ENCODE measurements around the gene RBM47. TPM values are rescaled to one million over a fixed set of nuclear protein-coding genes. Genes with fewer than 3 reads are reported as not detected.

The RBM47 gene
- polyA plus RNA-seq, 1 donor from 2014 or later, result 1.7 TPM

GRCh38 chr4:40427128-40427527 lies 202.5 kb downstream of the RBM47 start:
- H3K27ac ChIP-seq (ENCODE audit: low read length), result no peak overlapping the region
- no peaks in the 10 kb centered on the region for H4K20me1 ChIP-seq (ENCODE audit: insufficient read depth)
- H3K79me2 ChIP-seq (replicated peaks; ENCODE audit: insufficient read depth, low read length), result no peaks in the 10 kb centered on the region
- no peaks in the 10 kb centered on the region for H3K9me3 ChIP-seq (ENCODE audit: low read length)
- TF ChIP-seq EP300 (conservative IDR thresholded peaks at IDR 0.05; ENCODE audit: poor library complexity, severe bottlenecking), result no peak
- no peak for TF ChIP-seq TAF1 (IDR thresholded peaks at IDR 0.05; ENCODE audit: low read depth)
- no peak overlapping the region for H3K4me2 ChIP-seq (ENCODE audit: low read length)
- no peak overlapping the region for H3K4me3 ChIP-seq (ENCODE audit: low read length)
- H3F3A ChIP-seq (ENCODE audit: insufficient read depth, low read length, poor library complexity, severe bottlenecking), result no peaks in the 10 kb centered on the region
- H3K9me2 ChIP-seq (ENCODE audit: insufficient read depth, low read length), result no peaks in the 10 kb centered on the region
- no peaks in the 10 kb centered on the region for H3K27me3 ChIP-seq (ENCODE audit: insufficient read depth, low read depth, low read length)
- H3K36me3 ChIP-seq (ENCODE audit: insufficient read depth, low read length), result no peaks in the 10 kb centered on the region
- no peak overlapping the region for H3K9ac ChIP-seq (ENCODE audit: low read length)
- no peak overlapping the region for H2AFZ ChIP-seq (ENCODE audit: low read depth, low read length)

- Histone ChIP-seq H4K20me1 (ENCODE audit: insufficient read depth) (no peaks in the 10 kb centered on the region), H3K9me2 (ENCODE audit: insufficient read depth, low read length) (no peaks in the 10 kb centered on the region), H3K79me2 (replicated peaks; ENCODE audit: insufficient read depth, low read length) (no peaks in the 10 kb centered on the region), H3K27ac (ENCODE audit: low read length) (no peak overlapping the region), H3K27me3 (ENCODE audit: insufficient read depth, low read depth, low read length) (no peaks in the 10 kb centered on the region), H3K9ac (ENCODE audit: low read length) (no peak overlapping the region), H3K4me2 (ENCODE audit: low read length) (no peak overlapping the region), H3K36me3 (ENCODE audit: insufficient read depth, low read length) (no peaks in the 10 kb centered on the region), H2AFZ (ENCODE audit: low read depth, low read length) (no peak overlapping the region), H3F3A (ENCODE audit: insufficient read depth, low read length, poor library complexity, severe bottlenecking) (no peaks in the 10 kb centered on the region), H3K4me3 (ENCODE audit: low read length) (no peak overlapping the region), H3K9me3 (ENCODE audit: low read length) (no peaks in the 10 kb centered on the region)
- TF ChIP-seq TAF1 (IDR thresholded peaks at IDR 0.05; ENCODE audit: low read depth), result no peak
- TF ChIP-seq POLR2AphosphoS5 (IDR thresholded peaks at IDR 0.05), result no peak
- TF ChIP-seq RAD21 (conservative IDR thresholded peaks at IDR 0.05), result no peak
- TF ChIP-seq MXI1 (conservative IDR thresholded peaks at IDR 0.05; ENCODE audit: poor library complexity, severe bottlenecking), result no peak
- TF ChIP-seq EP300 (conservative IDR thresholded peaks at IDR 0.05; ENCODE audit: poor library complexity, severe bottlenecking), result no peak
- no peak for TF ChIP-seq EZH2 (IDR thresholded peaks at IDR 0.05; ENCODE audit: borderline replicate concordance, insufficient read depth, low read length, poor library complexity, severe bottlenecking)
- no peak for TF ChIP-seq CTCF (IDR thresholded peaks at IDR 0.05; ENCODE audit: poor library complexity, severe bottlenecking)
- TF ChIP-seq SMC3 (conservative IDR thresholded peaks at IDR 0.05; ENCODE audit: poor library complexity), result no peak
These were observed 203.7 kb downstream of the RBM47 start for GRCh38 chr4:40425799-40426574.

GRCh38 chr4:40423735-40424134 lies 205.9 kb downstream of the RBM47 start:
- H3K9ac ChIP-seq (ENCODE audit: low read length), result no peak overlapping the region
- TF ChIP-seq REST (IDR thresholded peaks at IDR 0.05; ENCODE audit: borderline replicate concordance) (no peak), SMC3 (conservative IDR thresholded peaks at IDR 0.05; ENCODE audit: poor library complexity) (no peak), POLR2AphosphoS5 (IDR thresholded peaks at IDR 0.05) (no peak), MXI1 (conservative IDR thresholded peaks at IDR 0.05; ENCODE audit: poor library complexity, severe bottlenecking) (no peak), TAF1 (IDR thresholded peaks at IDR 0.05; ENCODE audit: low read depth) (no peak), RAD21 (conservative IDR thresholded peaks at IDR 0.05) (no peak), CTCF (IDR thresholded peaks at IDR 0.05; ENCODE audit: poor library complexity, severe bottlenecking) (no peak), EZH2 (IDR thresholded peaks at IDR 0.05; ENCODE audit: borderline replicate concordance, insufficient read depth, low read length, poor library complexity, severe bottlenecking) (no peak), EP300 (conservative IDR thresholded peaks at IDR 0.05; ENCODE audit: poor library complexity, severe bottlenecking) (no peak)
- no peaks in the 10 kb centered on the region for H3K36me3 ChIP-seq (ENCODE audit: insufficient read depth, low read length)
- no peaks in the 10 kb centered on the region for H3K9me2 ChIP-seq (ENCODE audit: insufficient read depth, low read length)
- H3K27ac ChIP-seq (ENCODE audit: low read length), result no peak overlapping the region
- no peaks in the 10 kb centered on the region for H3K79me2 ChIP-seq (replicated peaks; ENCODE audit: insufficient read depth, low read length)
- no peaks in the 10 kb centered on the region for H3F3A ChIP-seq (ENCODE audit: insufficient read depth, low read length, poor library complexity, severe bottlenecking)
- no peak overlapping the region for H3K4me2 ChIP-seq (ENCODE audit: low read length)
- no peak overlapping the region for H3K4me3 ChIP-seq (ENCODE audit: low read length)
- no peaks in the 10 kb centered on the region for H3K27me3 ChIP-seq (ENCODE audit: insufficient read depth, low read depth, low read length)
- H4K20me1 ChIP-seq (ENCODE audit: insufficient read depth), result no peaks in the 10 kb centered on the region
- H3K9me3 ChIP-seq (ENCODE audit: low read length), result no peaks in the 10 kb centered on the region
- no peak overlapping the region for H2AFZ ChIP-seq (ENCODE audit: low read depth, low read length)

All from neural cell (in vitro differentiated cells).